Neural cell (in vitro differentiated cells): Measurements from ENCODE around the gene RUVBL1.

Experiments
- EP300 ChIP-seq: fragments of 450-650 bp; conservative IDR thresholded peaks from 2 replicates; pipeline ENCODE4 v1.6.1; 2014; ENCODE audit warnings: antibody characterized with exemption, mild to moderate bottlenecking, moderate library complexity; ENCODE audit not compliant: poor library complexity, severe bottlenecking
- EZH2 ChIP-seq: fragments of 200-600, 300-800 bp; shearing (Covaris generic), sonication (generic); IDR thresholded peaks from 2 replicates; pipeline ENCODE4 v1.6.1; 2014; ENCODE audit warnings: antibody characterized with exemption, low read length, borderline replicate concordance, mild to moderate bottlenecking; ENCODE audit not compliant: insufficient read depth, poor library complexity, severe bottlenecking
- MXI1 ChIP-seq: fragments of 450-650 bp; conservative IDR thresholded peaks from 2 replicates; pipeline ENCODE4 v1.6.1; 2014; ENCODE audit warnings: antibody characterized with exemption, mild to moderate bottlenecking; ENCODE audit not compliant: poor library complexity, severe bottlenecking
- POLR2AphosphoS5 ChIP-seq: IDR thresholded peaks from 2 replicates; pipeline ENCODE4 v1.6.1; 2012
- RAD21 ChIP-seq: fragments of 450-650 bp; conservative IDR thresholded peaks from 2 replicates; pipeline ENCODE4 v1.6.1; 2014; ENCODE audit warnings: antibody characterized with exemption, mild to moderate bottlenecking, moderate library complexity
- SMC3 ChIP-seq: fragments of 450-650 bp; conservative IDR thresholded peaks from 2 replicates; pipeline ENCODE4 v1.6.1; 2014; ENCODE audit warnings: antibody characterized with exemption, mild to moderate bottlenecking, moderate library complexity; ENCODE audit not compliant: poor library complexity
- TAF1 ChIP-seq: IDR thresholded peaks from 2 replicates; pipeline ENCODE4 v1.6.1; 2012; ENCODE audit warnings: low read depth
- TF ChIP-seq, protein P1 (sequence below): fragments of 450-650 bp; IDR thresholded peaks from 2 replicates; pipeline ENCODE4 v1.5.1; 2014; ENCODE audit warnings: antibody characterized with exemption, mild to moderate bottlenecking, moderate library complexity; ENCODE audit not compliant: poor library complexity, severe bottlenecking
- TF ChIP-seq, protein P2 (sequence below): IDR thresholded peaks from 2 replicates; pipeline ENCODE4 v1.6.1; 2012; ENCODE audit warnings: borderline replicate concordance

DNA sequence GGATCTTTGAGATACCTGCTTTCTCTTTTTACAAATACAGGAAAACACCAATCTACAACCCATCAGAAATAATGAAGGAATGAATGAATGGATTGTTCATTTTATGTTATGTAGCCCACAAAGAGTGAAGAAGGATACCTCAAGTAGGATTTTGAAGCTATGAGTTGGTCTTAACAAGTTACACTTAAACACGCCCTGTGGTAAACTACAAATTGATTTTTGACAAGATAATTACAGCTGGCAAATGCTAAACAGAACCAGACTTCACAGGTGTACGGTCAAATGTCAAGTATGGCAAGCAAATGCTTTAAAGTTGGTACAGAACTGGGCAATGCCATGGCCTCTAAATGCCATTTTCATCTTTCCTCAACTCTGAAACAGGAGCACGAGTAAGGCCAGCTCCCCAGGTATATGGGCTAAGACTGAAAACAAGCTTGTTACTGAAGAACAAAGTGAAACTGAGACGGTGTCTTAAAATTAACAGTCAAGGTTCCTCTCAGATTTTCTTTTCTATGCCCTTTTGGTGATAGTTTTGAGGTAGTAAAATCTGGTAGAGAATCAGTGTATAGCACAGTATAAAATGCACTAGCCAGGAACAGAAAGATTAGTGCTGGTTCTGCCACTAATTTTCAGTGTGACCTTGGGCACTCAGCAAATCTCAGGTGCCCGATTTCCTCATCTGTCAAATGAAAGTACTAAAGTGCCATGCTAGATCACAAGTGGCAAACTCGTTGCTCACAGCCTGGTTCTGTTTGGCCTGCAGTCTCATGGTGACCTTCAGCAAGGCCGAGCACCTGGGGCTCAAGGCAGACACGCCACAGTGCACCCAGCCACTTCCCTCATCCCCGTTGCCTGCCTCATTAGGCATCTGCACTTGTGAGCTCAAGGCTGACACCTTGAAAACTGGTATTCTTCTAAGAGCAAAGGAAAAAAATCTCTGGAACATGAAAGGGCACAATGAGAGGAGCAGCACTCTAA is 9.5 kb downstream of the RUVBL1 start:
- TF ChIP-seq, protein P1, sequence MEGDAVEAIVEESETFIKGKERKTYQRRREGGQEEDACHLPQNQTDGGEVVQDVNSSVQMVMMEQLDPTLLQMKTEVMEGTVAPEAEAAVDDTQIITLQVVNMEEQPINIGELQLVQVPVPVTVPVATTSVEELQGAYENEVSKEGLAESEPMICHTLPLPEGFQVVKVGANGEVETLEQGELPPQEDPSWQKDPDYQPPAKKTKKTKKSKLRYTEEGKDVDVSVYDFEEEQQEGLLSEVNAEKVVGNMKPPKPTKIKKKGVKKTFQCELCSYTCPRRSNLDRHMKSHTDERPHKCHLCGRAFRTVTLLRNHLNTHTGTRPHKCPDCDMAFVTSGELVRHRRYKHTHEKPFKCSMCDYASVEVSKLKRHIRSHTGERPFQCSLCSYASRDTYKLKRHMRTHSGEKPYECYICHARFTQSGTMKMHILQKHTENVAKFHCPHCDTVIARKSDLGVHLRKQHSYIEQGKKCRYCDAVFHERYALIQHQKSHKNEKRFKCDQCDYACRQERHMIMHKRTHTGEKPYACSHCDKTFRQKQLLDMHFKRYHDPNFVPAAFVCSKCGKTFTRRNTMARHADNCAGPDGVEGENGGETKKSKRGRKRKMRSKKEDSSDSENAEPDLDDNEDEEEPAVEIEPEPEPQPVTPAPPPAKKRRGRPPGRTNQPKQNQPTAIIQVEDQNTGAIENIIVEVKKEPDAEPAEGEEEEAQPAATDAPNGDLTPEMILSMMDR: no peak
- TF ChIP-seq EZH2: no peak
- TF ChIP-seq, protein P2, sequence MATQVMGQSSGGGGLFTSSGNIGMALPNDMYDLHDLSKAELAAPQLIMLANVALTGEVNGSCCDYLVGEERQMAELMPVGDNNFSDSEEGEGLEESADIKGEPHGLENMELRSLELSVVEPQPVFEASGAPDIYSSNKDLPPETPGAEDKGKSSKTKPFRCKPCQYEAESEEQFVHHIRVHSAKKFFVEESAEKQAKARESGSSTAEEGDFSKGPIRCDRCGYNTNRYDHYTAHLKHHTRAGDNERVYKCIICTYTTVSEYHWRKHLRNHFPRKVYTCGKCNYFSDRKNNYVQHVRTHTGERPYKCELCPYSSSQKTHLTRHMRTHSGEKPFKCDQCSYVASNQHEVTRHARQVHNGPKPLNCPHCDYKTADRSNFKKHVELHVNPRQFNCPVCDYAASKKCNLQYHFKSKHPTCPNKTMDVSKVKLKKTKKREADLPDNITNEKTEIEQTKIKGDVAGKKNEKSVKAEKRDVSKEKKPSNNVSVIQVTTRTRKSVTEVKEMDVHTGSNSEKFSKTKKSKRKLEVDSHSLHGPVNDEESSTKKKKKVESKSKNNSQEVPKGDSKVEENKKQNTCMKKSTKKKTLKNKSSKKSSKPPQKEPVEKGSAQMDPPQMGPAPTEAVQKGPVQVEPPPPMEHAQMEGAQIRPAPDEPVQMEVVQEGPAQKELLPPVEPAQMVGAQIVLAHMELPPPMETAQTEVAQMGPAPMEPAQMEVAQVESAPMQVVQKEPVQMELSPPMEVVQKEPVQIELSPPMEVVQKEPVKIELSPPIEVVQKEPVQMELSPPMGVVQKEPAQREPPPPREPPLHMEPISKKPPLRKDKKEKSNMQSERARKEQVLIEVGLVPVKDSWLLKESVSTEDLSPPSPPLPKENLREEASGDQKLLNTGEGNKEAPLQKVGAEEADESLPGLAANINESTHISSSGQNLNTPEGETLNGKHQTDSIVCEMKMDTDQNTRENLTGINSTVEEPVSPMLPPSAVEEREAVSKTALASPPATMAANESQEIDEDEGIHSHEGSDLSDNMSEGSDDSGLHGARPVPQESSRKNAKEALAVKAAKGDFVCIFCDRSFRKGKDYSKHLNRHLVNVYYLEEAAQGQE: no peak
- no peak for TF ChIP-seq POLR2AphosphoS5
- no peak for TF ChIP-seq TAF1
- no peak for TF ChIP-seq EP300
- TF ChIP-seq SMC3: no peak
- no peak for TF ChIP-seq MXI1
- no peak for TF ChIP-seq RAD21
